ENCODE results near the gene TNIP1.

The TNIP1 gene

GRCh38 chr5:151001436-151001835 lies 79.4 kb downstream of the TNIP1 start:
- no peak overlapping the region for H3K4me3 ChIP-seq (ENCODE audit: low read length in 2 of 2)
- H3K27me3 ChIP-seq (ENCODE audit: control insufficient read depth in 1 of 2, insufficient read depth in 2 of 2, low read length in 2 of 2) = no peaks in the 10 kb centered on the region
- H3K9ac ChIP-seq (ENCODE audit: low read length in 2 of 2) = no peak overlapping the region
- H3K36me3 ChIP-seq (ENCODE audit: control insufficient read depth in 2 of 2, insufficient read depth in 2 of 2, low read length in 2 of 2) = no peaks in the 10 kb centered on the region
- H3K27ac ChIP-seq (ENCODE audit: low read length) = no peak overlapping the region
- H3K9me3 ChIP-seq (ENCODE audit: control insufficient read depth in 2 of 2, low read length in 2 of 2) = no peaks in the 10 kb centered on the region
- H3K4me1 ChIP-seq (ENCODE audit: control insufficient read depth, insufficient read depth, low read length) = peaks cover 20% of the 10 kb centered on the region

DNA sequence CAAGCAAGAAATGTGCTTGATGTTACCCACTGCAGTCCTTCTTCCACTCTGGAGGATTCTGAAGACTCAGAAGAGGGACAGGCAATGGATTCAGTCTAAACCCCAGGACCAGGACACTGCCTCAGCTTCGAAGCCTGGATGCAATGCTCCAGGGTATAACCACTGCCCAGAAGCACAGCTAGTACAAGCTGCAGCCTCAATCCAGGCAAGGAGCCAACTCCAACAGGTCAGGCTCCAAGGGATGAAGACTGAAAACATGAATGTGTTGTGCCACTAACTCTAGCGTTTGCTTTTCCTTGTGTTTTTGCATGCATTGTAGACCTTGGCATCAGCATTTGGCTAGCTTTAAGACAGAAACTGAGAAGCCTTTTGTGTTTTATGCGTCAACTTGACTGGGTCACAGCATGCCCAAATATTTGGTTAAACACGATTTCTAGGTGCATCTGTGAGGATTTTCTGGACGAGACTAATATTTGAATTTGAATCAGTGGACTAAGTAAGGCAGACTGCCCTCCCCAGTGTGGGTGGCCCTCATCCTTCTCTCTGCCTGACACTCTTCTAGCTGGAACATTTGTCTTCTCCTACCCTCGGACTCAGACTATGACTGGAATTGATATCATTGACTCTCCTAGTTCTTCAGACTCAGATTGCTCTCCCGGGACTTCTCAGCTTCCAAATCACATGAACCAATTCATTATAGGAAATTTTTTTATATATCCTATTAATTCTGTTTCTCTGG lies 81.0 kb downstream of the TNIP1 start:
- Histone ChIP-seq H3K36me3 (ENCODE audit: control insufficient read depth in 2 of 2, insufficient read depth in 2 of 2, low read length in 2 of 2) (no peaks in the 10 kb centered on the region), H3K4me1 (ENCODE audit: control insufficient read depth, insufficient read depth, low read length) (peaks cover 9% of the 10 kb centered on the region), H3K9me3 (ENCODE audit: control insufficient read depth in 2 of 2, low read length in 2 of 2) (no peaks in the 10 kb centered on the region), H3K27ac (ENCODE audit: low read length) (no peak overlapping the region), H3K4me3 (ENCODE audit: low read length in 2 of 2) (peak overlapping the region in 1 of 2 donors; percentile 55), H3K9ac (ENCODE audit: low read length in 2 of 2) (peak overlapping the region in 1 of 2 donors; percentile 5), H3K27me3 (ENCODE audit: control insufficient read depth in 1 of 2, insufficient read depth in 2 of 2, low read length in 2 of 2) (no peaks in the 10 kb centered on the region)

- H3K4me1 ChIP-seq (ENCODE audit: control insufficient read depth, insufficient read depth, low read length) = no peaks in the 10 kb centered on the region
- no peak overlapping the region for H3K27ac ChIP-seq (ENCODE audit: low read length)
- no peak overlapping the region for H3K4me3 ChIP-seq (ENCODE audit: low read length in 2 of 2)
- H3K9ac ChIP-seq (ENCODE audit: low read length in 2 of 2) = no peak overlapping the region
- no peaks in the 10 kb centered on the region for H3K27me3 ChIP-seq (ENCODE audit: control insufficient read depth in 1 of 2, insufficient read depth in 2 of 2, low read length in 2 of 2)
- H3K9me3 ChIP-seq (ENCODE audit: control insufficient read depth in 2 of 2, low read length in 2 of 2) = no peaks in the 10 kb centered on the region
- H3K36me3 ChIP-seq (ENCODE audit: control insufficient read depth in 2 of 2, insufficient read depth in 2 of 2, low read length in 2 of 2) = no peaks in the 10 kb centered on the region
Measured at GRCh38 chr5:150993826-150994412, 86.9 kb downstream of the TNIP1 start.

- Histone ChIP-seq H3K4me1 (ENCODE audit: control insufficient read depth, insufficient read depth, low read length) (no peaks in the 10 kb centered on the region), H3K27ac (ENCODE audit: low read length) (no peak overlapping the region)
Measured at GRCh38 chr5:150993422-150993821, 87.4 kb downstream of the TNIP1 start.

GRCh38 chr5:150992705-150993104 lies 88.1 kb downstream of the TNIP1 start:
- H3K4me1 ChIP-seq (ENCODE audit: control insufficient read depth, insufficient read depth, low read length) = no peaks in the 10 kb centered on the region
- no peak overlapping the region for H3K4me3 ChIP-seq (ENCODE audit: low read length in 2 of 2)
- no peaks in the 10 kb centered on the region for H3K36me3 ChIP-seq (ENCODE audit: control insufficient read depth in 2 of 2, insufficient read depth in 2 of 2, low read length in 2 of 2)
- no peaks in the 10 kb centered on the region for H3K9me3 ChIP-seq (ENCODE audit: control insufficient read depth in 2 of 2, low read length in 2 of 2)
- H3K9ac ChIP-seq (ENCODE audit: low read length in 2 of 2) = no peak overlapping the region
- no peaks in the 10 kb centered on the region for H3K27me3 ChIP-seq (ENCODE audit: control insufficient read depth in 1 of 2, insufficient read depth in 2 of 2, low read length in 2 of 2)
- H3K27ac ChIP-seq (ENCODE audit: low read length) = no peak overlapping the region

More at GRCh38 chr5:150993422-150993821, 87.4 kb downstream of the TNIP1 start:
- Histone ChIP-seq H3K4me3 (ENCODE audit: low read length in 2 of 2) (no peak overlapping the region), H3K9ac (ENCODE audit: low read length in 2 of 2) (no peak overlapping the region), H3K27me3 (ENCODE audit: control insufficient read depth in 1 of 2, insufficient read depth in 2 of 2, low read length in 2 of 2) (no peaks in the 10 kb centered on the region), H3K9me3 (ENCODE audit: control insufficient read depth in 2 of 2, low read length in 2 of 2) (no peaks in the 10 kb centered on the region), H3K36me3 (ENCODE audit: control insufficient read depth in 2 of 2, insufficient read depth in 2 of 2, low read length in 2 of 2) (no peaks in the 10 kb centered on the region)

GRCh38 chr5:150989695-150990094 lies 91.1 kb downstream of the TNIP1 start:
- Histone ChIP-seq H3K9me3 (ENCODE audit: control insufficient read depth in 2 of 2, low read length in 2 of 2) (no peaks in the 10 kb centered on the region), H3K27me3 (ENCODE audit: control insufficient read depth in 1 of 2, insufficient read depth in 2 of 2, low read length in 2 of 2) (no peaks in the 10 kb centered on the region), H3K4me3 (ENCODE audit: low read length in 2 of 2) (no peak overlapping the region), H3K36me3 (ENCODE audit: control insufficient read depth in 2 of 2, insufficient read depth in 2 of 2, low read length in 2 of 2) (no peaks in the 10 kb centered on the region), H3K27ac (ENCODE audit: low read length) (no peak overlapping the region), H3K4me1 (ENCODE audit: control insufficient read depth, insufficient read depth, low read length) (no peaks in the 10 kb centered on the region), H3K9ac (ENCODE audit: low read length in 2 of 2) (no peak overlapping the region)

DNA sequence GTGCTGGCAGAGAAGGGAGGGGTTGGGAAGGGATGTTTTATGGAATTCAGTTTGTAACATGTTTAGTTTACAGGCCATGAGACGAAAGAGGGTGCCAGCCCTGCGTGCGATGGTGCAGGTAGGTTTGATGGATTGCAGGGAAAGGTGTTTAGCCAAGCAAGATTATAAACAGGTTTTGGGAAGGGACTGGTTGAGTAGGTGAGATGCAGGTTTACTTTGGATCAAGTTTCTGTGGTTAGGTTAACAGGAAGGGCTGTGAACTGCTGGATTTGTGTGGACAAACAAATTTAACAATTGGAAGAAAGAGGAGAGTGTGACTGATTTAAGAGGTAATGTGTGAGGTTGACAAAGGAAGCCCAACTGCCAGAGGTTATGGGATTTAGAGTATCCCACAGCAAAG lies 93.1 kb downstream of the TNIP1 start:
- H3K4me1 ChIP-seq (ENCODE audit: control insufficient read depth, insufficient read depth, low read length) = no peaks in the 10 kb centered on the region
- peaks cover 0 to 2% of the 10 kb centered on the region in 2 donors for H3K9me3 ChIP-seq (ENCODE audit: control insufficient read depth in 2 of 2, low read length in 2 of 2)
- no peak overlapping the region for H3K9ac ChIP-seq (ENCODE audit: low read length in 2 of 2)
- H3K36me3 ChIP-seq (ENCODE audit: control insufficient read depth in 2 of 2, insufficient read depth in 2 of 2, low read length in 2 of 2) = no peaks in the 10 kb centered on the region
- no peak overlapping the region for H3K4me3 ChIP-seq (ENCODE audit: low read length in 2 of 2)
- no peaks in the 10 kb centered on the region for H3K27me3 ChIP-seq (ENCODE audit: control insufficient read depth in 1 of 2, insufficient read depth in 2 of 2, low read length in 2 of 2)
- H3K27ac ChIP-seq (ENCODE audit: low read length) = no peak overlapping the region

Data from stomach smooth muscle (tissue), 2 donors.